SW 1271 (cell line): ENCODE measurements around the gene HELZ.
"Not testable (repeated sequence)": the region's sequence is repeated elsewhere in the genome, so short reads cannot be mapped to it uniquely, and the experiment has no call there.

ENCODE experiments used
- DNase-seq, 2 experiments: peaks; one replicate each; lab custom pipeline; 2025; lab: John Stamatoyannopoulos, UW

The HELZ gene

DNA sequence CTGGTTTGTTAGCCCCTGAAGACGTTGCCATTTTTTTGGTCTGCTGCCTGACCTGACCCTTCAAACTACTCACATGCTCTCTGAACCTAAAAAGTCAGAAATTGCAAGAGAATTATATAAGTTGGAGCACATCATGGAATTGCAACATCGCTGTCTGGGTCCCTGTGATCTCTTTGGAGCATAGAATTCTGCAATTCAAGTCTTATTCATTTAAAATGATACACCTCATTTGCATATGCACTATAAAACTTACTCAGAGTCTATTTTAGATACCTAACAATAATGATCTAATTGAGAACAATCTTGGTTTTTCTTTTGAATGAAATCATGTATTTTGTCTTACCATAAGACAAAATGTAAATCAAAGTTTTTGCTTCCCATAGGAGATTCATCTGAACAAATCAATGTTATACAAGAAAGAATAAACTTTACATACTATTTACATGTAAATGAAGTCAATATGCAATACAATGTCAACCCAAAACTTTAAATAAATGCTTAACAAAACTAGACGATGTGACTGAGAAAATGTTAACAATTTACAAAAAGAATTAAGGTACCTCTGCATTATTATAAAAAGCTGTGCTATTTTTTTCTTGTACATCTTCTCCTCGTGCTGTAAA, 99.7 kb downstream of the HELZ start:
- no peak for DNase-seq

DNA sequence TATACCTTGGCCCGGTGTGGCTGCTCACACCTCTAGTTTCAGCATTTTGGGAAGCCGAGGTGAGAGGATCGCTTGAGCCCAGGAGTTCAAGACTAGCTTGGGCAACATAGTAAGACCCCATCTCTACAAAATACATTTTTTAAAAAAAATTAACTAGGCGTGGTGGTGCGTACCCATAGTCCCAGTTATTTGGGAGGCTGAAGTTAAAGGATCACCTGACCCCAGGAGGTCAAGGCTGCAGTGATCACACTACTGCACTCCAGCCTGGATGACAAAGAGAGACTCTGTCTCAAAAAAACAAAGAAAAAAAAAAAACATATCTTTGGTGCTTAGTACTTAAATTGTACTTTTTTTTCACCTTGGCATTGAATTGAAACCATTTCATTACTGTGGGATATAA, 101.7 kb downstream of the HELZ start:
- DNase-seq = no peak

DNA sequence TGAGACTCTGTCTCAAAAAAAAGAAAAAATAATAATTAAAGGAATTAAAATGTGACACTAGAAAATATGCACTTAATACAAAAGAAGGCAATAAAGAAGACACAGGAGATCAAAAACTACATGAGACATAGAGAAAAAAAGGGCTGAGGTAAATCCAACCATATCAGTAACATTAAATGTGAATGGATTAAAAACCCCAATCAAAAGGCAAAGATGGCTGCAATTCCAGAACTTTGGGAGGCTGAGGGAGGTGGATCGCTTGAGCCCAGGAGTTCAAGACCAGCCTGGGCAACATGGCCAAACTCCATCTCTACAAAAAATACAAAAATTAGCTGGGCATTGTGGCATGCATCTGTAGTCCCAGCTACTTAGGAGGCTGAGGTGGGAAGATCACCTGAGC, 103.0 kb downstream of the HELZ start:
- DNase-seq = not testable (repeated sequence)

DNA sequence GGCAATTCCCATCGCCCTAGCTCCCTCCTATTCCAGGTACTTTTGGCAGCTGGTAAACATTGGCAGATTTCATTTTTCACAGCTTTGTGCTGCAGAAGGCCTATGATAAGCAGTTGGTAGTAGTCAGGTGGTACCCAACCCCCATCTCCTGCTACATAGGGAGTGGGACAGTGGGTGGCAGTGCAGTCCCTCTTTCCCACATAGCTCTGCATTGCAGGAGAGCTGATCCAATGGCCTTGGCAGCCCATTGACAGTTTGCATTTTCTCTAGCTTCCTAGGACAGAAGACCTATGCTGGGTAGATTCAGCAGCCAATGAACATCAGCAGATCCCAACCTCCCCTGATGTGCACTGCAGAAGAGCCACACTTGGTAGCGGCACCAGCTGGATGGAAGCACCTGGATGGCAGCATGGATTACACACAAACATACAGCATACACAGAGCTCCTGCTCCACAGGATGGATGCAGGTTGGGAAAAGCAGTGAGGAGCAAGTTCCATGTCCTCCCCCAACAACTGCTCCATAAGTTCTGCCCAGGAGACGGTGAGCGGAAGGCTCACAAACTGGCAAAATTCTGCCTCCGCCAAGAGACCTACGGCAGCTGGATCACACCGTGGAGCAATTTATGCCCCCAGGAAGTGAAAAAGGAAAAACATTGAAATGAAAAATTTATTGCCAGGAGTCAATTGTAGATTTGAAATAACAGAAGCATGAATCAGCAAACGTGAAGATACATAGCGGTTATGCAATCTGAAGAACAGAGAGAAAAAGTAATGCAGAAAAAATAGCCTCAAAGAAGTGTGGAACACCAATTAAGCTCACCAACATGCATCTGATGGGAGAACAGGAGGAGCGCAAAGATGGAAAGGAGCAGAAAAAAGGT, 105.0 kb downstream of the HELZ start:
- peak in 1 of 2 experiments; percentile 35 for DNase-seq

DNA sequence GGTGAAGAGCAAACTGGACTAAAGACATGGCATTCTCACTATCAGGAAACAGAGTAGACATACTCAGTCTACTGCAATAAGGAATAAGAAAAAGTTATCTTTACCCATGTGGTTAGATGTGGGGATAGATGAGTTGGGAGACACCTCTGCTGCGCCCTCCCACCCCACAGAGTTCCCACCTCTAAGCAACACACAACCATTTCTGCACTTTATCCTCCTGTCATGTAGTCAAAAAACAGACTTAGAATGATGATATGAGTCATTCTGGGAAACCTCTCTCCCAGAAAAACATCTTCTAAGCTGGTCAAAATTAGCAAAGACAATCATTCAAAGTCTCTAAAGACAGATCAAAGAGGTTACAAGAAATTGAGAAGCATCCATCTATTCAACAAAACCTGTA, 105.7 kb downstream of the HELZ start:
- no peak for DNase-seq

DNA sequence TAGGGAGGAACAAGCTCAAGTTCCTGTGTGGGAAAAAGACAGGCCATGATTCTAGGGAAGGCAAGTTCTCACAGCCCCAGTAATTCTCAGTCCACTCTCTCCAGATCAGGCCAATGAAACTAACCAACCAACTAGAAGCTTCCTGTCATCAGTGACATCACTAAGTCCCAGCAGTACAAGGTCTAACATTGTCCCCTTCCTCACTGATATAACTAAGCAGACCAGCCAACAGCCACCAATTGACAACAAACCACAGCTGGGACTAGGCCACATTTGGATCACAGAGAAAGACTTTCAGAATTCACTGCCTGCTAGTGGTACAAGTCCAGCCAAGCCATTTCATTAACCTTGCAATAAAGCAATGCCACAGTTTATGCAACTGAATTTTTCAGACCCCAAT, 106.6 kb downstream of the HELZ start:
- DNase-seq = no peak

DNA sequence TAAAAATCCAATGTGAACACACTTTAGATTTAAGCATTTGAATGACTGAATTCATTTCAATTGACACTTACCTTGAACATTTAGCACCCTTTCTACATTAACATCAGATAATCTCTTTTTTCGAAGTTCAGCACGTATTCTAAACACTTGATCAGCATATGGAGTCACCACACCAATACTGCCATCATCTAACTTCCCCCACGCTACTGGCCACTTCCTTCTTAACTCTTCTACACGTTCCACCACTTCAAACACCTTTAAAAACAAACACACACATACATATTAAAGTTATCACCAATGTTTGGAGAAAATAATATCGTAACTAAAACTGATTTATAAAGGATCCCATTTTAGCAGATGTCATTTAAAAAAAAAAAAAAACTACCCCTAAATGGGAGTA, 107.1 kb downstream of the HELZ start:
- no peak for DNase-seq

DNA sequence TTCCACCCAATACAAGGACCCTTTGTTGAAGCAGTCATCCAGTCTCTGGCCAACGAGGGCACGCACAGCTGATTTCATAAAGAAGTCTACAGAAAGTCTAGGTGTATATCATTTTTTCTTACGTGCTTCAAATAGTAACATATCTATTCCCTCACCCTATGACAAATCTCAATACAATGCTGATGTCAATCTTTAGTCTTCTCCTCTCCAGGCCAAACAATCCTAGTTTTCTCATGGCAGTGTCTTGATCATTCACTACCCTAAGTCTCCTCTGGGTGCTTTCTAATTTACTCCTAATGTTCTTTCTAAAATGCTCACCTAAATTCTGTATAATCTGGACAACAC, 108.0 kb downstream of the HELZ start:
- no peak for DNase-seq

DNA sequence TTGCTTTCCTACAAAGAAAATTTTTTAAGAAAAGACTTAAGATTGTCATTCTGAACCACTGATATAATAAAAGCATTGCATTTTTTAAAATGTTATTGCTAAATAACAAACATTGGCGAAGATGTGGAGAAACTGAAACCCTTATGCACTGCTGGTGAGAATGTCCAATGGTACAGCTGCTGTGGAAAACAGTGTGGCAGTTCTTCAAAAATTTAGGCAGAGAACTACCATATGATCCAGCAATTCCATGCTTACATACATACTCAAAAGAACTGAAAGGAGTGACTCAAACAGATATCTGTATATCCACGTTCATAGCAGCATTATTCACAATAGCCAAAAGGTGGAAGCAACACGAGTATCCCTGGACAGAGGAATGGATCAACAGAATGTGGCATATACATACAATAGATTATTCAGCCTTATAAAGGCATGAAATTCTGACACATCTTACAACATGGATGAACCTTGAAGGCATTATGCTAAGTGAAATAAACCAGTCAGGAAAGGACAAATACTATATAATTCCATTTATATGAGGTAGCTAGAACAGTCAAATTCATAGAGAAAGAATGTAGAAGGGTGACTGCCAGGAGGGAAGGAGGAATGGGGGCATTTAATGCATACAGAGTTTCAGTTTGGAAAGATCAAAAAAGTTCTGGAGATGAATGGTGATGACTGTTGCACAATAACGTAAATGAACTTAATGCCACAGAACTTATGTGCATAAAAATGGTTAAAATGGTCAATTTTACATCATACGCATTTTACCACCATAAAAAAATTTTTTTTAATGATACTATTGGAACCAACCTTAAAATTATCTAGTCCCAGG, 108.6 kb downstream of the HELZ start:
- DNase-seq = no peak

DNA sequence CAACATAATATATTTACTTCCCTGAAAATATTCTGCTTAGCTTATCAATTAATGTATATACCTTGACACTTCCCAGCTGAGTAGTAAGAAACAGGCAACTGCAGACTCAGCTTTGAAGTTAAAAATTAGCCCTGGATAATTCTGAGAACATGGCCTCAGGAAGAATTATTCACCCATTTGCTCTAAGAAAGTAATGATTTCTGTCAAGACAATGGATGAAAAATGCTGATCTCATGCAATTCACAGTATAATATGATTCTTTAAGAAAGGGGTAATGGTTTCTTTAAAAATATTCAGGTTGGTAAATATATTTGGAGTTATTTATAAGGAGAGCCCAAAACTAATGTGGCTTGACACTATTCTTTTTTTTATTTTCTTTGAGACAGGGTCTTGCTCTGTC, 111.8 kb downstream of the HELZ start:
- DNase-seq = no peak

DNA sequence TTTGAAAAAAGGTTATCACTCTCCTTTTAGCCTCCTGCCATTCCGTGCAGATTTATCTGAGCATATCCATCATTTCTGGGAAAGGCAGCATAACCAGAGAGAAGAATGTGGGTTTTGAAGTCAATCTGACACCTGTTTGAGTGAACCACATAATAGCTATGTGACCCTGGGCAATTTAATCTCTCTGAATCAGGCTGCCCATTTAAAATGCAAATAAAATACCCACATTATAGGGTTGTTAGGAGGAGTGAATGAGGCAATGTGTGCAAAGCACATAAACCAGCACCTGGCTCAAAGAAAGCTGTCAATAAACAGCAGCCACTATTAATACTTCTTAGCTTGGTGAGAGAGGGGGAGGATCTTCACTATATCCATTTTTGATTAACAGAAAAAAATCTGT, 112.6 kb downstream of the HELZ start:
- DNase-seq = no peak

DNA sequence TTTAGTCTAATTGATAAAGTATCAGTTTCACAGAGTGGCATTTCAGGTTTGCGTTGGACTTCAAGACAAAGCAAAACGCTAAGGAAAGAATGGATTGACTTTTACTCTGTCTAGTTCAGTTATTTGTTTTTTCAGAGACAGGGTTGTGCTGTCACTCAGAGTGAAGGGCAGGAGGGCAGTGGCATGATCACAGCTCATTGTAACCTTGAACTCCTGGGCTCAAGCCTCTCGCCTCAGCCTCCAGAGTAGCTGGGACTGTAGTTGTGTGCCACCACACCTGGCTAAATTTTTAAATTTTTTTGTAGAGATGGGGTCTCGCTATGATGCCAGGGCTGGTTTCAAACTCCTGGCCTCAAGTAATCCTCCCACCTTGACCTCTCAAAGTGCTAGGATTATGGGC, 114.2 kb downstream of the HELZ start:
- no peak for DNase-seq

DNA sequence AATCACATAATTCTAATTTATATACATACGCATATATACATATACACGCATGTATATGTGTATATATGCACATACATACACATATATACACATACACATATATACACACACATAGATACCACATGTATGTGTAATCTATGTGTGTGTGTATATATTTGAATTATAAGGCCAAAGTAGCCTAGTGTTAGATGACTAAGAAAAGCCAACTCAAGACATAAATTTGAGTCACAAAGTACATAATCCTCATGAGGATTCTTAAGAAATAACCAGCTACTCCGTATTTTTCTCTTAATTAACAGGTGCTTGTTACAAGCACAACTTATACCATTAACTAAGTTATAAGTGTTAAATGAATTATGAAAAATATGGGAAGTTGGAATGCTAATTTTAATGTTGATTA, 115.7 kb downstream of the HELZ start:
- DNase-seq = no peak

DNA sequence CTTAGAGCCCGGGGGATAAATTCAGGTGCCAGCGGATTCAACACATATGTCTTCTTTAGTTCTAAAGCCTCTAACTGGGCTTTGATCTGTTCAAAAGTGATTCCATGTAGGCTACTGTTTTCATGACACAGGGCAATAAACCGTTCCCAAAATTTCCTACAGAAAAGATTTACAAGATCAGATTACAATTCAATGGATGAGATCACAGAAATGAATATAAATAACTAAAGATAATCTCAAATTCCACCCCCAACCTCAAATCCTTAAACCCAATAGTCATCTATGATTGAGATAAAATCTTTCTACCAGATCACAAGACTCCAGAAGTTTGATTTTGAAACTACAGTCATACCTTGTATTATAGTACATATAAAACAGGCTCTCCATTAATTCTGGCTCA, 116.3 kb downstream of the HELZ start:
- DNase-seq = no peak

DNA sequence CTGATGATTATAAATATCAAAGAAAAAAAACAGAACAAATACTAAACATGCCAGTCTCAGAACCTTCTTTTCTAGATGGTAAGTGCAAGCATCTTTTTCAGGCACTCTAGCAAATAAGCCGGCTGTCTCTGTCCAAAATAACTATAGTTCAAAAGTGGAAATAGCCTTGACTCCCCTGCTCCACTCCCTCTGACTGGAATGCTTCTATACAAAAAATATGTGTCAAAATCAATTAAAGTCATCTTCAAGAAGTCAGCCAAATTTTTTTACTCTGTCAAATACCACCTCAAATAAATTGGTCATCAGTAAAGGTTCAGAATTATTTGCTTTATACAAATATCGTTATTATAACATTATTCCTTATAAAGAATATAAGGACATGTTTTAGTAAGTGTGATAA, 117.1 kb downstream of the HELZ start:
- no peak for DNase-seq

DNA sequence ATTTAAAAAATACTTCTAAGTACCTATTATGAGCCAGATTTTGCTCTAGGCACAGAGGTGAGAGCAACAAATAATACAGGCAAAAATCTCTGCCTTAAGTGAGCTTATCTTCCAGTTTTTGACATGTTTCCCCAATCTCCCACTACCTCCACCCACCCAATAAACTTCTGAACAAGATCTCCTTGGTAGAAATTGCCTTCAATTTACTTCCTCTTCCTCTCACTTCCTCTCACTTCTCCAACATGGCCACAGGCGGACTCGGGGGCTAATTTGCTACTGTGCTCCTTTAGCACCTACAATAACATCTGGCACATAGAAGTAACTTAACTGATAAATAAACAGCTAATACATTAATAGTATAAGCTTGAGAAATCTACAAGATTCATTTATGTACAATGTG, 118.0 kb downstream of the HELZ start:
- no peak for DNase-seq

DNA sequence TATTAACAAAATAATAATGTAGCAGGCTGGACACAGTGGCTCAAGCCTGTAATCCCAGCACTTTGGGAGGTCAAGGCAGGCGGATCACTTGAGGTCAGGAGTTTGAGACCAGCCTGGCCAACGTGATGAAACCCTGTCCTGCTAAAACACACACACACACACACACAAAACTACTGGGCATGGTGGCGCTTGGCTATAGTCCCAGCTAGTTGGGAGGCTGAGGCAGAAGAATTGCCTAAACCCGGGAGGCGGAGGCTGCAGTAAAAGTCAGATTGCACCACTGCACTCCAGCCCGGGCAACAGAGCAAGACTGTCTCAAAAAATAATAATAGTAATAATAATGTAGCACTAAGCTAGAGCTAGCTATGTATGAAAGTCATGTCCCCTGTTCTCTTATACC, 118.5 kb downstream of the HELZ start:
- not testable (repeated sequence) for DNase-seq

DNA sequence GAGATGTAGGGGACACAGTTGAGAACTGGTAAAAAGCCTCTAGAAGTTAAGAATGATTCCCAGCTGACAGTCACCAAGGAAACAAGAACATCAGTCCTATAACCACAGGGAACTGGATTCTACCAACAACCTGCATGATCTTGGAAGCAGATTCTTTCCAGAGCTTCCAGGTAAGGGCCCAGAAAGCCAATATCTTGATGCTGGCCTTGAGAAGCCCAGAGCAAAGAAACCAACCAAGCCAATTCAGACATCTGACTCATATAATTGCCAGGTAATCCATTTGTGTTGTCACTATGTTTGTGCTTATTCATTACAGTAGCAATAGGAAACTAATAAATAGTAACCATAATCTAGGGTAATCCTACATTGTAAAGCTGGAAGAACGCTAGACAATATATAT, 119.1 kb downstream of the HELZ start:
- no peak for DNase-seq

DNA sequence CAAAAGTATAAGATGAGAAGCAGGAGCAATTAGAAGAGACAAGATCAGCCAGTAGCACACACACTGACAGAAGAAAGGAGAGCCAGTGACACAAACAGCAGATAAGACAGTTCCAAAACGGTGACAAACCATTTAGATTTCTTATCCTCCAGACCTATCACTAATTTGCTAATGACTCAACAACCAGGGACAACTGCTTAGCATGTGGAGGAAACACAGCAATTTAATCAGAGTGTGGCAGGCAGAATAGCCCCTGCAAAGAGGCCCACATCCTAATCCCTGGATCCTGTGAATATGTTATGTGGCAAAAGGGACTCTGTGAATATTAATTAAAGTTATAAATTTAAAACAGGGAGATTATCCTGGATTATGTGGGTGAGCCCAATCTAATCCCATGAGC, 119.6 kb downstream of the HELZ start:
- DNase-seq = no peak

DNA sequence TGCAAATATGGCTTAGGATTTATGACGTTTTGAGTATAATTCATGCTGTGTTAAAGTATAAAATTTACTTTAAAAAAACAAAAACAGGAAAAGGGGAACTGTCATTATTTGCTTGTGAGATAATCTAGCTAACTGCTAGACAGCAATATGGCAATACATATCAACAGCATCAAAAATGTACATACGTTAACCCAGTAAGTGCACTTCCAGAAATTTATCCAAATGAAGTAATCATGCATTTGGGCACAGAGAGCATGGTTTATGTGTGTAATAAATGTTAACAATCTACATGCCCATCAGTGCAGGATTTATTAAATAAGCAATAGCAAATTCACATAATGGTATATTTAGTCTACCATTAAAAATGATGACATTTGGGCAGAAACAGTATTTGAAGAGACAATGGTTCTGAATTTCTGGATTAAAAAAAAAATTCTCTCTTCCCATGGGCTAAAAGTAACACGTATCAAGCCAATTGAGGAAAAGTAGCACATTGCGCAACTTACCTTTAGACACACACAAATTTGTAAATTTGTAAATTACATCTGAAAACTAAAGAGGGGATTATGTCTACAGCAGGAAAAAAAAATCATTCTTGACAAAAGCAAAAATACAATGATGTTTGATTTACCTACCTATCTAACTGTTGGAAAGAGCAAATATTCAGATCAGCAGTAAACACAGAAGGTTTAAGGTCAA, 120.4 kb downstream of the HELZ start:
- no peak for DNase-seq

DNA sequence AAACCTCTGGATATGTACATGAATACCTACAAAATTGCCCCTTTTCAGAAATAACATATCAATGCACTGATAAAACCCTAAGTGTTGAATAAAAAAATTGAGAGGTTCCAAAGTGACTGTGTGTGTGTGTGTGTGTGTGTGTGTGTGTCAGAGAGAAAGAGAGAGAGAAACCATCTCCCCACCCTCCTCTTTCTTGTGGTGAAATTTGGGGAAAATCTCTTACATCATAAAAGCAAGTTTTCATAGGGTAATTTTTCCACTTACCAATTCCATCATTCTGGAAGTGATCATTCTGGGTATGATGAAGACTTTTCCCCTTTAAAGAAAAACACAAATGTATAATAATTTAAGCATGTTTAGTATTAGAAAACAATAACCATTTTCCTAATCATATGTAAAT, 121.3 kb downstream of the HELZ start:
- no peak for DNase-seq

DNA sequence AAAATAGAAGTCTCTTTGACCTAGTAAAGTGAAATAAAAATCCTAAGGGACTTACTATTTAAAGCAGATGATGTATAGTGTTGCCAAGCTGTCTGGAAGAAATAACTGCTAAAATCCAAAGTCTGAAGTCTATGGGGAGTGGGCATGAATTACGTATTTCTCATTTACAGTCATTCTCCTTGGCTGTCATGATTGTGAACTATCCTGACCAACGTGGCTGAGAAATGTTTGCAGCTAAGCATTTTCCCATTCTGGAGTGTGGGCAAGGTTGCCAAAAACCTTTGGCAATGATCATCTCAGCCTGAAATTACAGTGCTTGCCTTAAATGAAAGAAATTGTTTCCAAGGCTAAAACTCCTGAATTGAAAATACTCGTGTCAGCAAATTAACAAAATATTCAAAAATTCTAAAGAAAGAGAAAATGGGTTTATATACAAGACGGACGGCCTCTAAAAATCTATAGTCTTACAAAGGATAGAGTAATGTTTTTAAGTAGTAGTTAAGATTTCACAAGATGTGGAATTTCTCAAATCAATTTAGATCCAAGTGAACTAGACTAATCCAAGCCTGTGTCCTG, 123.6 kb downstream of the HELZ start:
- DNase-seq = no peak
